H9 (cell line): ENCODE results near the gene RTN4R. TPM values are rescaled to one million over a fixed set of nuclear protein-coding genes. Genes with fewer than 3 reads are reported as not detected.

Source experiments
- DNase-seq: peaks from one replicate; pipeline ENCODE4 v3.0.0-alpha.2; 2017
- H2AFZ ChIP-seq: one replicate; pipeline ENCODE4 v1.6.1; 2013; ENCODE audit warnings: mild to moderate bottlenecking, low read length, control low read depth, moderate library complexity
- H2AK5ac ChIP-seq: 2 replicates; pipeline ENCODE4 v1.6.1; 2013; ENCODE audit warnings: low read length, control low read depth, mixed read lengths; ENCODE audit not compliant: insufficient read length
- H2BK120ac ChIP-seq: one replicate; pipeline ENCODE4 v1.6.1; 2013; ENCODE audit warnings: low read depth, mild to moderate bottlenecking, low read length, control low read depth, inconsistent platforms; ENCODE audit not compliant: poor library complexity, severe bottlenecking
- H2BK12ac ChIP-seq: 2 replicates; pipeline ENCODE4 v1.6.1; 2013; ENCODE audit warnings: low read length, control low read depth, mixed read lengths, low read depth; ENCODE audit not compliant: insufficient read length
- H2BK15ac ChIP-seq: 2 replicates; pipeline ENCODE4 v1.6.1; 2013; ENCODE audit warnings: low read depth, low read length, control low read depth
- H2BK20ac ChIP-seq: one replicate; pipeline ENCODE4 v1.6.1; 2013; ENCODE audit warnings: low read depth, mild to moderate bottlenecking, low read length, control low read depth, inconsistent platforms; ENCODE audit not compliant: poor library complexity, severe bottlenecking
- H2BK5ac ChIP-seq: 2 replicates; pipeline ENCODE4 v1.6.1; 2013; ENCODE audit warnings: low read length, control low read depth, mixed read lengths; ENCODE audit not compliant: insufficient read length
- H3K14ac ChIP-seq: 2 replicates; pipeline ENCODE4 v1.6.1; 2013; ENCODE audit warnings: low read length, control low read depth; ENCODE audit not compliant: insufficient read depth
- H3K18ac ChIP-seq: 2 replicates; pipeline ENCODE4 v1.6.1; 2013; ENCODE audit warnings: low read depth, mild to moderate bottlenecking, mixed read lengths, low read length, control low read depth; ENCODE audit not compliant: insufficient read length
- H3K23ac ChIP-seq: 2 replicates; pipeline ENCODE4 v1.6.1; 2013; ENCODE audit warnings: low read length, control low read depth, mixed read lengths, low read depth; ENCODE audit not compliant: insufficient read length
- H3K23me2 ChIP-seq: 2 replicates; pipeline ENCODE4 v1.6.1; 2013; ENCODE audit warnings: low read depth, mild to moderate bottlenecking, mixed read lengths, low read length, control low read depth; ENCODE audit not compliant: insufficient read length, poor library complexity, severe bottlenecking
- H3K27ac ChIP-seq: 2 replicates; pipeline ENCODE4 v1.5.1; 2013; ENCODE audit warnings: low read length, control low read depth, mixed read lengths, low read depth; ENCODE audit not compliant: insufficient read length
- H3K27me3 ChIP-seq: 2 replicates; pipeline ENCODE4 v1.6.1; 2013; ENCODE audit warnings: low read length, control low read depth, inconsistent platforms; ENCODE audit not compliant: insufficient read depth
- H3K4ac ChIP-seq: 2 replicates; pipeline ENCODE4 v1.6.1; 2013; ENCODE audit warnings: low read depth, mild to moderate bottlenecking, control low read depth, inconsistent platforms, low read length, moderate library complexity
- H3K4me1 ChIP-seq: 2 replicates; pipeline ENCODE4 v1.6.1; 2013; ENCODE audit warnings: low read length, control low read depth, inconsistent platforms; ENCODE audit not compliant: insufficient read depth
- H3K4me2 ChIP-seq: 2 replicates; pipeline ENCODE4 v1.6.1; 2013; ENCODE audit warnings: low read length, control low read depth, mixed read lengths; ENCODE audit not compliant: insufficient read length, insufficient read depth
- H3K56ac ChIP-seq: 2 replicates; pipeline ENCODE4 v1.6.1; 2013; ENCODE audit warnings: low read depth, mild to moderate bottlenecking, mixed read lengths, low read length, control low read depth; ENCODE audit not compliant: insufficient read length
- H3K79me1 ChIP-seq: 2 replicates; pipeline ENCODE4 v1.6.1; 2013; ENCODE audit warnings: low read depth, mild to moderate bottlenecking, moderate library complexity, low read length, control low read depth, inconsistent platforms; ENCODE audit not compliant: insufficient read depth, poor library complexity, severe bottlenecking
- H3K79me2 ChIP-seq: 2 replicates; pipeline ENCODE4 v1.6.1; 2013; ENCODE audit warnings: low read length, control low read depth, inconsistent platforms; ENCODE audit not compliant: insufficient read depth
- H3K9ac ChIP-seq: 2 replicates; pipeline ENCODE4 v1.6.1; 2013; ENCODE audit warnings: low read length, control low read depth, mixed read lengths; ENCODE audit not compliant: insufficient read length; ENCODE audit errors: extremely low read depth
- H3K9me3 ChIP-seq: one replicate; pipeline ENCODE4 v1.6.1; 2013; ENCODE audit warnings: low read depth, low read length, inconsistent platforms; ENCODE audit not compliant: control insufficient read depth
- H3T11ph ChIP-seq: one replicate; pipeline ENCODE4 v1.6.1; 2013; ENCODE audit warnings: mild to moderate bottlenecking, low read length, control low read depth, inconsistent platforms
- H4K20me1 ChIP-seq: one replicate; pipeline ENCODE4 v1.6.1; 2013; ENCODE audit not compliant: control insufficient read depth, insufficient read length, insufficient read depth
- H4K5ac ChIP-seq: 2 replicates; pipeline ENCODE4 v1.6.1; 2013; ENCODE audit warnings: low read depth, mild to moderate bottlenecking, mixed read lengths, low read length, control low read depth; ENCODE audit not compliant: insufficient read length
- H4K8ac ChIP-seq: replicated peaks from 2 replicates; pipeline ENCODE4 v1.6.1; 2013; ENCODE audit warnings: low read length, control low read depth, mixed read lengths, low read depth; ENCODE audit not compliant: insufficient read length
- H4K91ac ChIP-seq: 2 replicates; pipeline ENCODE4 v1.6.1; 2013; ENCODE audit warnings: low read depth, mild to moderate bottlenecking, moderate library complexity, mixed read lengths, low read length, control low read depth; ENCODE audit not compliant: insufficient read length
- H3K27ac Mint-ChIP-seq, 3 experiments: 2 replicates in 2 of 3; 3 replicates in 1 of 3; pipeline ENCODE4 v1.8.0; 2020 to 2021; ENCODE audit warnings: mixed read lengths in 3 of 3, mild to moderate bottlenecking in 1 of 3, moderate library complexity in 1 of 3
- H3K27me3 Mint-ChIP-seq: 2 replicates; pipeline ENCODE4 v1.8.0; 2021; ENCODE audit warnings: low read depth, mild to moderate bottlenecking, moderate library complexity, mixed read lengths
- H3K36me3 Mint-ChIP-seq, 3 experiments: 2 replicates in 2 of 3; 3 replicates in 1 of 3; pipeline ENCODE4 v1.8.0; 2020 to 2021; ENCODE audit warnings: low read depth in 3 of 3, mixed read lengths in 3 of 3; ENCODE audit not compliant: insufficient read depth in 1 of 3
- H3K4me1 Mint-ChIP-seq, 2 experiments: 2 replicates each; pipeline ENCODE4 v1.8.0; 2020; ENCODE audit warnings: mixed read lengths in 2 of 2
- H3K4me3 Mint-ChIP-seq, 2 experiments: 2 replicates in 1 of 2; 3 replicates in 1 of 2; pipeline ENCODE4 v1.8.0; 2020 to 2021; ENCODE audit warnings: mild to moderate bottlenecking in 2 of 2, mixed read lengths in 2 of 2, moderate library complexity in 1 of 2
- H3K9me3 Mint-ChIP-seq, 2 experiments: 2 replicates in 1 of 2; 3 replicates in 1 of 2; pipeline ENCODE4 v1.8.0; 2020; ENCODE audit warnings: mild to moderate bottlenecking in 2 of 2, mixed read lengths in 2 of 2, moderate library complexity in 1 of 2
- CTCF ChIP-seq: fragments of 200-600 bp; sonication (generic); conservative IDR thresholded peaks from 3 replicates; pipeline ENCODE4 v1.8.0; 2021; ENCODE audit warnings: antibody characterized with exemption, mild to moderate bottlenecking
- WGBS: extraction: QIAGEN DNeasy Blood & Tissue Kit; methylation state at CpG from one replicate; pipeline ENCODE4 v1.1.7; 2013; ENCODE audit warnings: missing lambda C conversion rate, low lambda C conversion rate, mixed read lengths; ENCODE audit not compliant: insufficient read length; ENCODE audit errors: extremely low coverage; 5-methylcytosine and 5-hydroxymethylcytosine counted together
- total RNA-seq: library from RNA; stranded (reverse); gene quantifications from 2 replicates; pipeline ENCODE4 v1.2.1, GENCODE V29; 2021

The RTN4R gene
- total RNA-seq, 1 experiment from 2014 or later, result 19.0 TPM

- no peak overlapping the region for H2BK5ac ChIP-seq
- no peaks in the 10 kb centered on the region for H4K20me1 ChIP-seq
- H4K91ac ChIP-seq, result no peak overlapping the region
- no peak overlapping the region for H3K27ac Mint-ChIP-seq
- H2BK15ac ChIP-seq, result no peak overlapping the region
- H3K79me2 ChIP-seq, result no peaks in the 10 kb centered on the region
- no peak overlapping the region for H4K5ac ChIP-seq
- H2AK5ac ChIP-seq, result no peak overlapping the region
- H3K9ac ChIP-seq, result no peak overlapping the region
- H3K36me3 Mint-ChIP-seq, result peaks cover 0 to 5% (median 0%) of the 10 kb centered on the region in 3 experiments; a peak in 1 of 7 replicates
- H3K14ac ChIP-seq, result no peak overlapping the region
- peaks cover 9 to 18% of the 10 kb centered on the region in 2 experiments; a peak in 4 of 5 replicates for H3K9me3 Mint-ChIP-seq
- no peak overlapping the region for H3K23ac ChIP-seq
- H3K4me1 Mint-ChIP-seq, result peaks cover 5 to 17% of the 10 kb centered on the region in 2 experiments
- H3K27me3 ChIP-seq, result no peaks in the 10 kb centered on the region
- H4K8ac ChIP-seq, result no peak overlapping the region
- no CpG with 5 or more reads among the region's 7 CpGs for WGBS
- no peak for TF ChIP-seq CTCF
- no peaks in the 10 kb centered on the region for H3K9me3 ChIP-seq
- no peak overlapping the region for H3K4me3 Mint-ChIP-seq
- H3K79me1 ChIP-seq, result no peaks in the 10 kb centered on the region
- no peaks in the 10 kb centered on the region; the same call in 1 of the 2 replicates for H3K27me3 Mint-ChIP-seq
- no peak overlapping the region for H2BK20ac ChIP-seq
- no peak for DNase-seq
- no peaks in the 10 kb centered on the region for H3K4me1 ChIP-seq
- H2BK120ac ChIP-seq, result no peak overlapping the region
- H3K4ac ChIP-seq, result no peak overlapping the region
- H3K18ac ChIP-seq, result no peak overlapping the region
- no peak overlapping the region for H3K27ac ChIP-seq
- no peak overlapping the region for H3T11ph ChIP-seq
- H3K56ac ChIP-seq, result no peak overlapping the region
- no peak overlapping the region for H2AFZ ChIP-seq
- H2BK12ac ChIP-seq, result no peak overlapping the region
- no peak overlapping the region for H3K4me2 ChIP-seq
- H3K23me2 ChIP-seq, result no peaks in the 10 kb centered on the region
Observed at GRCh38 chr22:20222764-20223420, 45.2 kb downstream of the RTN4R start.
